NOMO-1 treated with DMSO at 0.1 percent for 48 hours (cell line): Measurements from ENCODE around the gene ZNF184.

ENCODE experiments used
- DNase-seq: peaks from one replicate; lab custom pipeline; 2025; ENCODE audit not compliant: unreplicated experiment; lab: John Stamatoyannopoulos, UW

Gene ZNF184

GRCh38 chr6:27472617-27473400 is at the start of gene ZNF184:
TSS of gene ZNF184 (minus strand) at chr6:27473105. CDS start at chr6:27472294, 811 bp downstream.
- peak; percentile 94 for DNase-seq

GRCh38 chr6:27518881-27519795 is 46.2 kb upstream of the ZNF184 start:
- peak; percentile 72 for DNase-seq

DNA sequence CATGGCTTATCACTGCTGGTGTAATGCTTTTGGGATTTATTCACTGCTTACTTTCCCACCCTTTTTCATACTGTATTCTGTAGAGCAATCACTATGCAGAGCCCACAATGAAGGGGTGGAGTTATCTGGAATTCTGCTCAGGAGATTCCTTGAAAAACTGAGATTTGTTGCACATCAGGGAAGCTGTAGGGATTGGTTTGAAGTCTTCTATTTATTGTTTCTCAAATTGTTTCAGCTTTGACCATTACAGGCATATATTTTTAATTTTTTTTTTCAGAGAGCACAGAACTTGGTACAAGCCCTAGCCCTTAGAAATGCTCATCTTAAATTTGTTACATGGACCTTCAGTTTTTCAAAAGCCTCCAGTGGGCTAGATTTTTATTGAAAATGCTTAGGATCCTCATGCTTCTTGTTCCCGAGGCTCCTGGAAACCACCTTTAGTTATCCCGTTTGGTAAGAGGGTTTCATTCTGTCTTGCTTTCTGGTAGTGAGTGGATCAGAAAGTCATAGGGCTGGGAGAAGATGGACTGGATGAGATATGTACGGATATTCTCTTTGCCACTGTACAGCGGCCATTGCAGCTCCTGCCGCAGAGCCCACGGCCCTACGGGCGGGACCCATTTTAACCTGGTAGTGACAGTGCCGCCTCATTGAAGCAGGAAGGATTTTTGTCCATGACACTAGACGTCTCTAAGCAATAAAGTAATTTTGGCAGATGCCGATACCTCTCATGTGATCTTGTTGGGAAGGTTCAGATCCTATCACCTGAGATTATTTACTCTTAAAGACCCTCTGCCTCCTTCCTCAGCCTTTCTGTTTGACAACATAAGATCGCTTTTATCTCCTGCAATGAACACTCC is 45.3 kb upstream of the ZNF184 start:
- peak; percentile 38 for DNase-seq

GRCh38 chr6:27517238-27517637 is 44.3 kb upstream of the ZNF184 start:
- DNase-seq, result no peak

DNA sequence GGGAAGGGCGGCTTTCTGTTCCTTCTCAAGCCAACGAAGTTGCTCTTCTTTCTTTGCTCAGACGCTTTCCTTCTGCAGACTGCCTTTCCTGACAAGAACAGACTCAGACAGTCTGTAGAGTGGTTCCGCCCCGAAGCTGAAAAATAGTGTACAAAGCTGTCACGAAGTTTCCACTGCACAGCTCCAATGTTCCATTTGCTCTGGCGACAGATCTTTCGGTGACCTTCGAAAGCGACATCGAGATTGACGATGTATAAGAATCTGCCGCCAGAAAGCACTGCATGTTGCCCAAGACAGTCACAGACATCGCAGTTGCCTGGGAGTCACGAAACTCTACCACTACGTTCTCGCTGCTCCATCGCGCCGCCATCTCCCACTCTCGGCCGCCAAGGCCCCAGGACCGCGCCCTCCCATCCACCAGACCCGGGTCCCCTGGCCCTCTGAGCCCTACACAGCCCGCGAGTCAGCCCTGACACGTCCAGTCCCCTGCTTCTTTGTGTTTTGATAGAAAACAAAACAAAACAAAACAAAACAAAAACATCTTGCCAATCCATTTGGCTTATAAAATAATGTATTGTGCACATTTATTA is 42.1 kb upstream of the ZNF184 start:
- no peak for DNase-seq

GRCh38 chr6:27512525-27512924 is 39.6 kb upstream of the ZNF184 start:
- no peak for DNase-seq

GRCh38 chr6:27507041-27507956 is 34.4 kb upstream of the ZNF184 start:
- no peak for DNase-seq

DNA sequence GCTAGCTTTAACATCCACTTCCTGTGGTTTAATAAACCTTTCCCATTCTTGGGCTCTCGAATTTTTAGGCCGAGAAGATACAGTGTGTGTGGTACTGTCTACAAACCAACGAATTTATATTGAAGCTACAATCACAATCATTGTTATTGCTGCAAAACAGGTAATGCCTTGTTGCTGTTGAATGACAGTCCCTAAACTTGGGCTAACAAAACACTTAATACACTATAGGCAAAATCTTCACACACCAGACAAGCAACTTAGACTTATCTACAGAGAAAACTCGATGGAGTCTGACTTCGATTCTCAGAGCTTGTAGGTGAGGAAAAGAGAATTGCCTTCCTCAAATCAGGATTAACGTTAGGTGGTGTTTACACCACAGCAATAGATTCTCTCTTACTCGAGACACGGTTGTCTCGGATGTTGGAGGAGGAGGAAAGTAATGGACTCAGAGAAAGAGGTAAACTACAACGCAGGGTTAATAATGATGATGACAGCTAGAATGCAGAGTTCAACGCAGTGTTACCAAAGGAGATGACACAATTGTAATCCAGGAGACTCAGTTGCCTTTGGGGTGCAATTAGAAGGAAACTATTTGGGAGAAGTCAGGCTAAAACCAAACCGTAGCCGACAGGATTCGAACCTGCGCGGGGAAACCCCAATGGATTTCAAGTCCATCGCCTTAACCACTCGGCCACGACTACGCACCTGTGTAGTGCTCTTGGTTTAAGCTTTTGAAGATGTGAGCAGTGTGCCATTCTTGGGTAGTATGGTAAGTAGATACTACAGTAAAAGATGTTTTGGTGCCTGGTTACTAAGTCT is 32.5 kb upstream of the ZNF184 start:
- DNase-seq, result no peak

GRCh38 chr6:27503436-27504030 is 30.6 kb upstream of the ZNF184 start:
- DNase-seq, result peak; percentile 18

DNA sequence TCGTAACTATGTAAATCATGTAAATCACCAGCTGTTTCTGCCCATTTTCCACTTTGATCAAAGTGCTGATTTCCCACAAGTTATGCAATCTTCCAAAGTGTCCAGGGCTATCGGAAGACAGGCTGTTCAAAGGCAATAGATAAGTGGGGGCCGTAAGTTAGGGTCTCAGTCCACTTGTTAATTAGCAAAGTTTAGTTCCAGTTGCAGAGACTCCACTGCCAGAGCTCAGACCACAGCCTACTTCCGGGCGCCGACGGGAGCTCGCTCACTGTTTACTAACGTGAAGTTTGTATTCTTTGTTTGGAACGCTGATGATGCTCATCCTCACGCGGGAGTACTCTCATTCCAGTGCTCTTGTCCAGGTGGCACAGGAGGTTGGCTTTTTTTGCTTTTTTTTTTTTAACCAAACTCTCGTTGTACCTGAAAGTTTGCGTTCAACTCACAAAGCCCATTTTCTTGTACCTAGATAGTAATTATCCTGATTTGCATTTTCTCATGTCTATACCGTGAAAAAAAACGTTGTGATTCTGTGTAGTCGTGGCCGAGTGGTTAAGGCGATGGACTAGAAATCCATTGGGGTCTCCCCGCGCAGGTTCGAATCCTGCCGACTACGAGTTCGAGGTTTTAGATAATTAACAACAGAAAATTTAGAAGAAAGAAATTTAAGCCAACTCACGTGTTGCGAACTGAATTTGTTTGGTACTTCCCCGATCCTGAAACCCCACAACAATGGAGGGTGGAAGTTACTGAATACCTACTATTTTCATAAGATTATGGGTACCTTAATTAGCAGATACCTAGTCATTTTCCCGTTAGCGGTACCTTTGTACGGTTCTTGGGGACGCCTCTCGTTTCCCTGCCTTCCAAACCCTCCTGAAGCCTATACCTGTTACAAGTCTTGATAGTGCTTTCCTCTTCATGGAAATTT is 29.9 kb upstream of the ZNF184 start:
- DNase-seq, result peak; percentile 71

- DNase-seq, result no peak
Measured at GRCh38 chr6:27501187-27501586, 28.3 kb upstream of the ZNF184 start.

DNA sequence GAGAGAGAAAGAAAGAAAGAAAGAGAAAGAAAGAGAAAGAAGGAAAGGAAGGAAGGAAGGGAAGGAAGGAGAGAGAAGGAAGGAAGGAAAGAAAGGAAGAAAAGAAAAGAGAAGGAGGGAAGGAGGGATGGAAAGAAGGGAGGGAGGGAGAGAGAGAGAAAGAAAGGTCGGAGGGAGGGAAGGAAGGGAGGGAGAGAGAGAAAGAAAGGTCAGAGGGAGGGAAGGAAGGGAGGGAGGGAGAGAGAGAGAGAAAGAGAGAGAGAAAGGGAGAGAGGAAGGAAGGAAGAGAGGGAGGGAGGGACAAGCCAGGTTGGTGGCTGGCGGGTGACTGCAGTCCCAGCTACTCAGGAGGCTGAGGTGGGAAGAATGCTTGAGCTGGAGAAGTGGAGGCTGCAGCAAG is 27.3 kb upstream of the ZNF184 start:
- DNase-seq, result no peak

DNA sequence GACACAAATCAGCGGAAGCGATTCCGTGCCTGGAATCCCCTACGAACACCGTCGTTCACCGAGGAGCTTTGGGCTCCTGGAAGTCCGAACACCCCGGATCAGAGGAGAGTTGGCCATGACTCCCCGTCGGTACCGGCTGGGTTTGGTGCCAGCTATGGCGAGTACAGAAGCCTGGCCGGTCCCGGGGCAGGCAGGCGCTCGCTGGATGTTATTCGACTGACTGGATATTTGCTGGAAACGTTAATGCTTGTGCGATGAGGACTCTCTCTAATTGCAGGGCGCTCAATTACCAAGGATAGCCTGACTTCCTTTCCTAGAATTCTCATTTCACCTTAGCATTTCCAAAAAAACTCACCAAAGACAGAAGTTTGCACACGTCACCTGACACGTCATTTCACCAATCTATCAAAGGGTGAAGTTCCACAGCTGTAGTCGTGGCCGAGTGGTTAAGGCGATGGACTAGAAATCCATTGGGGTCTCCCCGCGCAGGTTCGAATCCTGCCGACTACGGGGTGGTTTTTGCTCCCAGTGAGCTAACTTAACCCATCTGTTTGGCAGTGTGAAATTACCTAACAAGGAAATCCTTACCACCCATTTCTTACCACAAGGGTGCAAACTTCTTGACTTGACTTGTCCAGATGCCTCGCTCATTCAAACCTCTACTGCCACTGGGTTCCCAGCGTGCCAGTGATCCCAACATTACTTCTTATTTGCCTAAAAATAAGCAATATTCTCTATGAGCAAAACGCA is 22.7 kb upstream of the ZNF184 start:
- peak; percentile 21 for DNase-seq

DNA sequence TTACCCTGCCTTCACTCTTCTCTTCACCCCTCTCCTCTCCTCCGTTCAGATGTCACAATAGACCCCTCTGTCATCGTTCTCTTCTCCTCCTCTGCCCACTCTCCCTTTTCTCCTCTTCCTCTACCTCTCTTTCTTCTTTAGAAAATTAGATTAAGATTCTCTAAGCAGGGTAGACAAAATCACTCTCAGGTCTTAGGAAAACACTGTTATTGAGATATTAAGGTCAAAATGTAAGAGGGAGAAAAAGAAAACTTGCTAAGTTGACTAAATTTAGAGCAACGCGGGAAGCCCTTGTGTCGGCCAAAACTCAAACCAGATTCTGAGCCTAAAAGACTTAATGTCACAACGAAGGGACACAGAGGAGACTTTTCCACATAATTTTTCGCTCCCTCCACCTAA is 22.1 kb upstream of the ZNF184 start:
- no peak for DNase-seq

DNA sequence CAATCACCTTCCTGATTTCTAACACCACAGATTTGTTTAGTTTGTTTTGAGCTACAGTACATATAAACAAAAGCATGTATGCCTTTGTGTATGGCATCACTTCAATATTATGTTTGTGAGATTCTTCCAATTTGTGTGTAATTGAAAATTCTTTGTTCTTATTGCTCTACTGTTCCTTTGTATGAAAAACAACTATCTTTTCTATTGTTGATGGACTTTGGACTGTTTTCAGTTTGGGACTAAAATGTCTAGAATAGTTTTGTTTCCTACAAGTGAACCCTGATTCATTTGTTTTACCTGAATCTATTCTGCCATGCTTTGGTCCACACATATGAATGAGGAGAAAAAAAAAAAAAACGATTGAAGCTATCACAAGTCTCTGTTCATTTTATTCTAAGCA is 21.2 kb upstream of the ZNF184 start:
- DNase-seq, result no peak

- DNase-seq, result no peak
Measured at GRCh38 chr6:27492631-27493190, 19.8 kb upstream of the ZNF184 start.
